ENCODE measurements around the gene PLCG1.

Gene PLCG1

GRCh38 chr20:41168281-41169161 lies 31.2 kb downstream of the PLCG1 start:
- no peak for DNase-seq

GRCh38 chr20:41169162-41169690 lies 31.9 kb downstream of the PLCG1 start:
- DNase-seq: no peak

- DNase-seq: no peak
Measured at GRCh38 chr20:41169791-41170351, 32.5 kb downstream of the PLCG1 start.

DNA sequence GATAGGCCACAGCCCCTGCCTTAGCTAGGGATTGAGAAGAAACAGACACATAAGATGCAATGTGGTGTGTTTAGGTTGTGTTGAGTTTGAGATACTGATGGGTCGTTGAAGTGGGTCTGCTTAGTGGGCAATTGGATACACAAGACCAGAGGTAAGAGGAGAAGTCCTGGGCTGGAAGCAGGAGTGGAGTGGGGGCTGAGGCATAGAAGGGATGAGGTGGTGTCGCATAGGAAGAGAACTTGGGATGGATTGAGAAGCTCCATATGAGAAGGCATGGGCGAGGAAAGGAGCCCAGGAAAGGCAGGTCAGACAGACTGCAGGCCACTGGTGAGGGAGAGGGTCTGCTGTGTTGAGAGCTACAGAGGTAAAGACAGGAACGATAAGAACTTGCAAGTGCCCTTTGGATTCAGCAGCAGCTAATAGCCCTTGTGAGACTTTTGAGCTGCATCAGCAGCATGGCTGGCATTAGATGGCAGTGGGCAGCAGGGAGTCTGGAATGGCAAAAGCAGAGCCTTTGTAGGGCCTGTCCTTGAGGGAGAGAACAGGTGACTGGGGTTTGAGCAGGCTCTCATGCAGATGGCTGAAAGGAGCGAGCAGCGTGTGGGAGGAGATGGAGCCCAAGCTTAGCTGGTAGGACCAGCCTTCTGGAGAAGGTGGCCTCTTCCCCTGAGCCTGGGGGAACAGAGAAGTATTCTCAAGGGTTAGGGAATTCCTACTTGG lies 33.2 kb downstream of the PLCG1 start:
- no peak for DNase-seq

GRCh38 chr20:41171736-41172295 lies 34.5 kb downstream of the PLCG1 start:
- no peak for DNase-seq

GRCh38 chr20:41172296-41173140 lies 35.2 kb downstream of the PLCG1 start:
- DNase-seq: no peak

DNA sequence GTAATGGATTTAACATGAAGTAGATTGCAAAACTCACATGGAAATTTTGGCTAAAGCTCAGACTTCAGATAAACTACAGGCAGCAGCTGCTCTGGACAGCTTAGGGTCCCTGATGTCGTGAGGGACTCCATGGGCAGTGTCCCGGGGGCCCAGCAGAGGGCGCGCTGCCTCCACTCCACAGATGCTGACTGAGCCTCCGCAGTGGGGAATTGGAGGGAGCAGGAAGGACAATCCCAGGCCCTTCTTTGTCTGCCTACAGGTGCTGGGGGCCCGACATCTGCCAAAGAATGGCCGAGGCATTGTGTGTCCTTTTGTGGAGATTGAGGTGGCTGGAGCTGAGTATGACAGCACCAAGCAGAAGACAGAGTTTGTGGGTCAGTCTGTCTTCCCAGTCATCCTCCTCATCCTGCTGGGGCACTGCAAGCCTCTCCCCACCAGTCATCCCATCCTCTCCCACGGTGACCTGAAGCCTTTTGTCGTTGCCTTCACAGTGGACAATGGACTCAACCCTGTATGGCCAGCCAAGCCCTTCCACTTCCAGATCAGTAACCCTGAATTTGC lies 35.9 kb downstream of the PLCG1 start:
- peak; percentile 41 to 78 (median 44) for DNase-seq

- DNase-seq: no peak
Measured at GRCh38 chr20:41173791-41174341, 36.5 kb downstream of the PLCG1 start.

- no peak for DNase-seq
Measured at GRCh38 chr20:41174373-41174772, 37.0 kb downstream of the PLCG1 start.

DNA sequence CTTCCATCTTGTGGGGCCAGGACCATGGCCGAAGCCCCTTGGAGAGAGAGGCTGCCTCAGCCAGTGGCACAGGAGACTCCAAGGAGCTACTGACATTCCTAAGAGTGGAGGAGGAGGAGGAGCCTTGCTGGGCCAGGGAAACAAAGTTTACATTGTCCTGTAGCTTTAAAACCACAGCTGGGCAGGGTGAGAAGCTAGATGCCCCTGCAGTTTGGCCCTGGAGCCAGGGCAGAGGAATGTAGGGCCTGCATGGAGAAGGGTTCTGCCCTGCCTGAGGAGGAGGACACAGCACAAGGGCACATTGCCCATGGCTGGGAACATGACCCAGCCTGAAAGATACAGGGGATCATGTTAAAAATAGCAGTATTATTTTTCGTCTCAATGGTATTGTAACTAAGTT lies 37.4 kb downstream of the PLCG1 start:
- DNase-seq: no peak

DNA sequence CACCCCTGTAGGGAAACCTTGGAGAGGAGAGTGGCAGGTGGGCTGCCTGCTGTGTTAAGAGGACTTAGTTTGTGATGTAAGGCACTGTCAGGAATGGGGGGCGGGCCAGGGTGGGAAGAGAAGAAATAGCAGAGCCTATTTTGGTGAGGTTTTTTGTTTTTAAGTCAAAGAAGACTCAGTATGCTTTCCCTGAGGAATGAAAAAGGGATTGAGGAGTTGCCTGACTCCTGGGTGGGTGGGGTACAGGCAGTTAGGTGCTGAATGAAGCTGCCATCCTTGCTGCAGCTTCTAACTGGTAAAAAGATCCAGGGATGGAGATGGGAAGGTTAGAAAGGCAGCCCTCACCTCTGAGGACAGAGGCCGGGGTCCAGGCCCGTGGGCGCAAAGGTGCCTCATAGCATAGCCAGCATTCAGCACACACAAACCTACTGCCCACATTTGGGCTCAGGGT lies 37.9 kb downstream of the PLCG1 start:
- DNase-seq: no peak

DNA sequence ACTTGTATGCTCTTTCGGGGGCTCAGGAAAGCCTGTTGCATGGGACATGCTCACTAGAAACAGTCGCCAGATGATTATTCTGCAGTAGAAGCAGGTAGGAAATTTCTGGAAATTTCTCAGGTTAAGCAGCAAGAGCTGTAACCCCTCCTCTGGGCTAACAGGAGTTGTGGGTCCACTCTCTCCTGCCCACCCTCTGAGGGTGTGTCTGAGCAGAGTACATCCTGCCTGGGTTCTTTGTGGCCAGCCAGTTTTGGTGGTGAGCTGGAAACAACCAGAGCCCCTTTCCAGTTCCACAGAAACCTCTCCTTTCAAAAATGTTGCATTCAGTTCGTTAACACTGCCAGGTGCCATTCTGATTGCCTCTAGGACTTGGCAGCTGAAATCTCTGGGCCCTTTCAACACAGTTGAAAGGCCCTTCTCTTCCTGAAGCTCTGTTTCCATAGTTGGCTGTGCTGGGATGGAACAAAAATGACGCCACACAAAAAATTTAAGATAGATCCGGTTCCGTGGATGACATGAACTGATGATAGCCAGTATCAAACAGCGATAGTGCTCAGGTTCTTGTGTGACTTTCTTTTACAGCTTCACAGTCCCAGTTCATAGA lies 38.5 kb downstream of the PLCG1 start:
- no peak for DNase-seq

DNA sequence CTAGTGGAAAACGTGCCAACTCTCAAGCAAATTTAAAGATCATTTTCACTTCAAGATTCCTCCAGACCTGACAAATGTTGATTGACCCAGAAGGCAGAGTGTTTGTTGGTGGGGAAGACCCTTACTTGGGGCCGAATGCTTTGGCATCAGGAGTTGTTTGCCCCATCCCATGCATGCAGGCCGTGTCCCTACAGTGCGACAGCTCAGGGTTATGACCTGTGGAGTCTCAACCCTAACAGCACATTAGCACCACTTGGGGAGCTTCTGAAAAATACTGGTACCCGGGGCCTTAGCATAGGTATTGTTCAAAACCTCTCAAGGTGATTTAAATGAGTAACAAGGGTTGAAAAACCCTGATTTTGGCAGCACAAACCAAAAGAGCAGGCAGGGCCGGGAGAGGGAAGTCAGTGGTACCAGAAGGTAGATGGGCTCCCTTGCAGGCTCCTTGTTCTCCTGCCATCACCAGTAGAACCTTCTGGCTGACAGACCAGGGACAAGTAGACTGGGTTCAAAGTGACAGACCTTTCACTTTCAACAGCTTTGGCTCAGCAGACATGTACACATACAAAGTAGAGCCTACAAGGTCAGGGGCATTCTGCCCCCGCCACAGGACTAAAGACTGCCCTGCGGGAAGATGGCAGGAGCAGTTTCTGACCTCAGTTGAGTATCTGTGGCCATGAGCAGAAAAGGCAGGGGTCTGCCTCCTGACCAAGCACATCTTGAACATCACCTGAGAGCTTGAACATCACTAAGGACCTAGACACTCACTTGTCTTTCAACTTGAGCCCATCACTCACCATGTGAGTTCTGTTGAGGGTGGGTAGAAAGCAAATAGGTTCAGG lies 39.6 kb downstream of the PLCG1 start:
- DNase-seq: no peak

DNA sequence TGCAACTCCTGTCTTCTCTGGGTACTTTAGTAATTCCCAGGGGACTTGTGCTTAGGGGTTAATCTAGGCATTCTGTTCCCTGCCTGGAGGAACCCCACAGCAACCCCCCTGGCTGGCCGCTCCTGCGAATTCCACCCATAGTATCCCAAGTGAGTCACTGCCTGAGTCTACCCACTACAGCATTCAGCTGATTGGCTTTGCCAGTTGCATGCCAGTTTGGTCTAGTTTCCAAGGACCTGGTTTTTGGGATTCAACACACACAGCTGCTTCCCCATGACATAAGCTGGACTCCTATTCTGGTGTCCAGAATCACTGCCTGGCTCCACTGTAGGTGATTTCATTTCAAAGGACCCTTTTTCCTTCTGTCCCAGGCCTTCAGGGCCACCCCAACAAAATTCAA lies 40.3 kb downstream of the PLCG1 start:
- DNase-seq: no peak

GRCh38 chr20:41178495-41178894 lies 41.2 kb downstream of the PLCG1 start:
- no peak for DNase-seq

- DNase-seq: peak in 2 of 3 experiments; percentile 83 to 96
Measured at GRCh38 chr20:41178904-41179432, 41.6 kb downstream of the PLCG1 start.

- no peak for DNase-seq
Measured at GRCh38 chr20:41179961-41180360, 42.6 kb downstream of the PLCG1 start.

GRCh38 chr20:41180599-41181333 lies 43.4 kb downstream of the PLCG1 start:
- DNase-seq: no peak

GRCh38 chr20:41181567-41181966 lies 44.2 kb downstream of the PLCG1 start:
- DNase-seq: no peak

All from NCI-H1417 (cell line).